HCT116 (cell line): ENCODE measurements around the gene KCNC4.

ENCODE experiments used
- CEBPB ChIP-seq: IDR thresholded peaks from 2 replicates; pipeline ENCODE4 v1.6.1; 2012; ENCODE audit warnings: low read depth
- EGR1 ChIP-seq: IDR thresholded peaks from 2 replicates; pipeline ENCODE4 v1.6.1; 2012; ENCODE audit warnings: low read depth
- EZH2 ChIP-seq: fragments of 200-600 bp; sonication (generic); IDR thresholded peaks from 2 replicates; pipeline ENCODE4 v1.6.1; 2017; ENCODE audit warnings: antibody characterized with exemption, mixed run types
- FOSL1 ChIP-seq: IDR thresholded peaks from 2 replicates; pipeline ENCODE4 v1.6.1; 2012; ENCODE audit warnings: low read depth
- JUND ChIP-seq: IDR thresholded peaks from 2 replicates; pipeline ENCODE4 v1.6.1; 2012
- POLR2A ChIP-seq: IDR thresholded peaks from 2 replicates; pipeline ENCODE4 v1.7.0; 2011; ENCODE audit warnings: borderline replicate concordance; ENCODE audit not compliant: insufficient read depth, insufficient read length; ENCODE audit errors: extremely low read depth
- RAD21 ChIP-seq: IDR thresholded peaks from 2 replicates; pipeline ENCODE4 v1.6.1; 2012; ENCODE audit warnings: low read depth, mild to moderate bottlenecking
- SP1 ChIP-seq: IDR thresholded peaks from 2 replicates; pipeline ENCODE4 v1.6.1; 2012; ENCODE audit warnings: low read depth
- YY1 ChIP-seq: IDR thresholded peaks from 2 replicates; pipeline ENCODE4 v1.6.1; 2011; ENCODE audit warnings: low read length, low read depth, moderate library complexity, mild to moderate bottlenecking; ENCODE audit not compliant: insufficient replicate concordance; ENCODE audit errors: extremely low read depth
- TF ChIP-seq, protein P1 (sequence below), 3 experiments: fragments of 200-600 bp in 1 of 3; sonication (generic) in 1 of 3; IDR thresholded peaks in 2 of 3; conservative IDR thresholded peaks in 1 of 3; 2 replicates each; pipeline ENCODE4 v1.5.1; 2012 to 2017; ENCODE audit warnings: low read depth in 2 of 3, low read length in 2 of 3, antibody characterized with exemption in 1 of 3, borderline replicate concordance in 1 of 3, control low read depth in 1 of 3, mild to moderate bottlenecking in 1 of 3, mixed read lengths in 1 of 3, mixed run types in 1 of 3, moderate library complexity in 1 of 3; ENCODE audit not compliant: insufficient read depth in 1 of 3
- TF ChIP-seq, protein P2 (sequence below): IDR thresholded peaks from 2 replicates; pipeline ENCODE4 v1.6.1; 2011; ENCODE audit warnings: mild to moderate bottlenecking, low read length, moderate library complexity; ENCODE audit not compliant: insufficient replicate concordance; ENCODE audit errors: extremely low read depth

DNA sequence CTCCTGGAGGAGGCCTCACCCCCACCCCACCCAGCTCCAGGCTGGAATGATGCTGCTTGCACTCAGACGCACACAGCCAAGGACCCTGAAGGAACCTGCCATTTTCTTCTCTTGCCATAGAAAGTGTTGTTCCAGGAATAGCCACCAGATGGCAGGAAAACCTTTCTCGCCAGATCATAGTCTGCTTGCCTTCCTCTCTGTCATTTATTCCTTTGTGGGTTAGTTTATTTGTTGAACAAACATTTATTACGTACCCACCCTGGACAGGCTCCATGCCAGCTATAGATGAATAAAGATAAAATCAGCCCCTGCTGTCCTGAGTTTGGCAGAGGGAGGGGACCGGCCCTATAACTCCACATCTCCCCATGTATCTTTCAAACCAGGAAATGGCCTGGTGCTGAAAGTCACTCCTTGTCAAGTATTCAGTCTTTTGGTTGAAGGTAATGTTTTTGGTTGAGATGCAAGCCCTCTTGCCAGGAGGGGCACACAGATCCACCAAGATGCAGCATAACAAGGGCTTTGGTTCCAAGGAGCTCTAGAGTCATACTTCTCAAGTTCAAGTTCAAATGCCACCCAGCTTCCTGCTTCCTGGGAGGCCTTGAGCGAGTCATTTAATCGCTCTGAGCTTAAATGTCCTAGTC, 7.0 kb upstream of the KCNC4 start:
- TF ChIP-seq JUND (no peak), POLR2A (no peak), SP1 (no peak), YY1 (peak; percentile 60), CEBPB (no peak), EZH2 (no peak), FOSL1 (no peak), EGR1 (no peak), RAD21 (peak; percentile 93)
- TF ChIP-seq, protein P1, sequence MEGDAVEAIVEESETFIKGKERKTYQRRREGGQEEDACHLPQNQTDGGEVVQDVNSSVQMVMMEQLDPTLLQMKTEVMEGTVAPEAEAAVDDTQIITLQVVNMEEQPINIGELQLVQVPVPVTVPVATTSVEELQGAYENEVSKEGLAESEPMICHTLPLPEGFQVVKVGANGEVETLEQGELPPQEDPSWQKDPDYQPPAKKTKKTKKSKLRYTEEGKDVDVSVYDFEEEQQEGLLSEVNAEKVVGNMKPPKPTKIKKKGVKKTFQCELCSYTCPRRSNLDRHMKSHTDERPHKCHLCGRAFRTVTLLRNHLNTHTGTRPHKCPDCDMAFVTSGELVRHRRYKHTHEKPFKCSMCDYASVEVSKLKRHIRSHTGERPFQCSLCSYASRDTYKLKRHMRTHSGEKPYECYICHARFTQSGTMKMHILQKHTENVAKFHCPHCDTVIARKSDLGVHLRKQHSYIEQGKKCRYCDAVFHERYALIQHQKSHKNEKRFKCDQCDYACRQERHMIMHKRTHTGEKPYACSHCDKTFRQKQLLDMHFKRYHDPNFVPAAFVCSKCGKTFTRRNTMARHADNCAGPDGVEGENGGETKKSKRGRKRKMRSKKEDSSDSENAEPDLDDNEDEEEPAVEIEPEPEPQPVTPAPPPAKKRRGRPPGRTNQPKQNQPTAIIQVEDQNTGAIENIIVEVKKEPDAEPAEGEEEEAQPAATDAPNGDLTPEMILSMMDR (IDR thresholded peaks at IDR 0.05 in 2 of 3, conservative IDR thresholded peaks at IDR 0.05 in 1 of 3; ENCODE audit: borderline replicate concordance in 1 of 3, insufficient read depth in 1 of 3, low read depth in 2 of 3, low read length in 2 of 3), result peak; percentile 75 to 89 (median 88)
- TF ChIP-seq, protein P2, sequence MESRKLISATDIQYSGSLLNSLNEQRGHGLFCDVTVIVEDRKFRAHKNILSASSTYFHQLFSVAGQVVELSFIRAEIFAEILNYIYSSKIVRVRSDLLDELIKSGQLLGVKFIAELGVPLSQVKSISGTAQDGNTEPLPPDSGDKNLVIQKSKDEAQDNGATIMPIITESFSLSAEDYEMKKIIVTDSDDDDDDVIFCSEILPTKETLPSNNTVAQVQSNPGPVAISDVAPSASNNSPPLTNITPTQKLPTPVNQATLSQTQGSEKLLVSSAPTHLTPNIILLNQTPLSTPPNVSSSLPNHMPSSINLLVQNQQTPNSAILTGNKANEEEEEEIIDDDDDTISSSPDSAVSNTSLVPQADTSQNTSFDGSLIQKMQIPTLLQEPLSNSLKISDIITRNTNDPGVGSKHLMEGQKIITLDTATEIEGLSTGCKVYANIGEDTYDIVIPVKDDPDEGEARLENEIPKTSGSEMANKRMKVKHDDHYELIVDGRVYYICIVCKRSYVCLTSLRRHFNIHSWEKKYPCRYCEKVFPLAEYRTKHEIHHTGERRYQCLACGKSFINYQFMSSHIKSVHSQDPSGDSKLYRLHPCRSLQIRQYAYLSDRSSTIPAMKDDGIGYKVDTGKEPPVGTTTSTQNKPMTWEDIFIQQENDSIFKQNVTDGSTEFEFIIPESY, result no peak
